ENCODE results near the gene NCOA5.
"Not testable (repeated sequence)": the region's sequence is repeated elsewhere in the genome, so short reads cannot be mapped to it uniquely, and the experiment has no call there.

The NCOA5 gene

GRCh38 chr20:46120136-46120535 lies 30.4 kb upstream of the NCOA5 start:
- no peak for FAIRE-seq

- no peak for FAIRE-seq
These were observed 29.8 kb upstream of the NCOA5 start for GRCh38 chr20:46119547-46119946.

GRCh38 chr20:46119028-46119546 lies 29.3 kb upstream of the NCOA5 start:
- no peak for FAIRE-seq

- FAIRE-seq = no peak
These were observed 28.8 kb upstream of the NCOA5 start for GRCh38 chr20:46118481-46119020.

GRCh38 chr20:46117704-46118467 lies 28.1 kb upstream of the NCOA5 start, which contains the start of gene CD40:
Gene CD40 (plus strand): TSS chr20:46118314. CDS start chr20:46118344, 30 bp downstream.
- FAIRE-seq = no peak

GRCh38 chr20:46114449-46114848 lies 24.7 kb upstream of the NCOA5 start:
- FAIRE-seq = no peak

GRCh38 chr20:46113113-46113470 lies 23.3 kb upstream of the NCOA5 start:
- no peak for FAIRE-seq

- no peak for FAIRE-seq
These were observed 22.8 kb upstream of the NCOA5 start for GRCh38 chr20:46112430-46113112.

GRCh38 chr20:46111836-46112212 lies 22.1 kb upstream of the NCOA5 start:
- FAIRE-seq = no peak

GRCh38 chr20:46111028-46111835 lies 21.5 kb upstream of the NCOA5 start:
- no peak for FAIRE-seq

GRCh38 chr20:46108976-46109375 lies 19.2 kb upstream of the NCOA5 start:
- FAIRE-seq = no peak

- no peak for FAIRE-seq
These were observed 18.7 kb upstream of the NCOA5 start for GRCh38 chr20:46108435-46108841.

- FAIRE-seq = no peak
These were observed 17.3 kb upstream of the NCOA5 start for GRCh38 chr20:46107061-46107460.

GRCh38 chr20:46104262-46104661 lies 14.5 kb upstream of the NCOA5 start:
- no peak for FAIRE-seq

- FAIRE-seq = no peak
These were observed 13.2 kb upstream of the NCOA5 start for GRCh38 chr20:46102940-46103339.

GRCh38 chr20:46101957-46102356 lies 12.2 kb upstream of the NCOA5 start:
- FAIRE-seq = no peak

GRCh38 chr20:46100988-46101387 lies 11.2 kb upstream of the NCOA5 start:
- FAIRE-seq = no peak

- not testable (repeated sequence) for FAIRE-seq
These were observed 10.7 kb upstream of the NCOA5 start for GRCh38 chr20:46100444-46100843.

- no peak for FAIRE-seq
These were observed 9.9 kb upstream of the NCOA5 start for GRCh38 chr20:46099491-46100287.

- FAIRE-seq = no peak
These were observed 3.8 kb upstream of the NCOA5 start for GRCh38 chr20:46093531-46093930.

GRCh38 chr20:46091622-46092535 lies 2.1 kb upstream of the NCOA5 start:
- FAIRE-seq = not testable (repeated sequence)
